Measurements from ENCODE around the gene SLC9A5.

The SLC9A5 gene

GRCh38 chr16:67237396-67238277, 11.1 kb upstream of the SLC9A5 start:
- intact Hi-C loops (cut with DNase I), result no loop called here
- DNase-seq, result peak in 3 of 10 donors; percentile 55 to 79 (median 58)

GRCh38 chr16:67238278-67238575, 10.6 kb upstream of the SLC9A5 start:
- peak in 1 of 10 donors; percentile 39 for DNase-seq
- intact Hi-C loops (cut with DNase I), result no loop called here

GRCh38 chr16:67238806-67239470, 9.8 kb upstream of the SLC9A5 start:
- intact Hi-C loops (cut with DNase I), result no loop called here
- DNase-seq, result peak in 3 of 10 donors; percentile 42 to 66 (median 50)

GRCh38 chr16:67240506-67240905, 8.3 kb upstream of the SLC9A5 start:
- intact Hi-C loops (cut with DNase I), result no loop called here
- peak in 3 of 10 donors; percentile 0 to 41 (median 36) for DNase-seq

GRCh38 chr16:67241008-67241900, 7.5 kb upstream of the SLC9A5 start:
- intact Hi-C loops (cut with DNase I), result no loop called here
- peak in 3 of 10 donors; percentile 70 to 77 (median 71) for DNase-seq

- DNase-seq, result peak in 3 of 10 donors; percentile 24 to 73 (median 45)
- intact Hi-C loops (cut with DNase I), result no loop called here
Observed at GRCh38 chr16:67242138-67242730, 6.5 kb upstream of the SLC9A5 start.

GRCh38 chr16:67243481-67243880, 5.3 kb upstream of the SLC9A5 start:
- peak in 3 of 10 donors; percentile 45 to 70 (median 47) for DNase-seq
- intact Hi-C loops (cut with DNase I), result no loop called here

GRCh38 chr16:67244387-67245185, 4.2 kb upstream of the SLC9A5 start:
- intact Hi-C loops (cut with DNase I), result no loop called here
- DNase-seq, result peak in 6 of 10 donors; percentile 26 to 88 (median 54)

- intact Hi-C loops (cut with DNase I), result no loop called here
- peak in 3 of 10 donors; percentile 12 to 47 (median 35) for DNase-seq
Observed at GRCh38 chr16:67245186-67245585, 3.6 kb upstream of the SLC9A5 start.

- peak in 1 of 10 donors; percentile 1 for DNase-seq
- intact Hi-C loops (cut with DNase I), result no loop called here
Observed at GRCh38 chr16:67245674-67246080, 3.1 kb upstream of the SLC9A5 start.

GRCh38 chr16:67246081-67246755, 2.6 kb upstream of the SLC9A5 start:
- peak; percentile 44 to 92 (median 58) for DNase-seq
- intact Hi-C loops (cut with DNase I), result no loop called here

GRCh38 chr16:67246756-67247191, 2.0 kb upstream of the SLC9A5 start:
- DNase-seq, result peak in 2 of 10 donors; percentile 80 to 81
- intact Hi-C loops (cut with DNase I), result no loop called here

- peak; percentile 89 to 99 (median 96) for DNase-seq
- intact Hi-C loops (cut with DNase I), result no loop called here
Observed at GRCh38 chr16:67247192-67248072, 1.3 kb upstream of the SLC9A5 start, which contains the start of gene FHOD1. Gene FHOD1 (minus strand): TSS chr16:67247481. CDS start chr16:67247410, 71 bp downstream.

GRCh38 chr16:67248073-67248400, 742 bp upstream of the SLC9A5 start:
- intact Hi-C loops (cut with DNase I), result no loop called here
- DNase-seq, result no peak

GRCh38 chr16:67249178-67250044, 632 bp downstream of the SLC9A5 start:
- peak in 2 of 10 donors; percentile 74 for DNase-seq
- intact Hi-C loops (cut with DNase I), result no loop called here

GRCh38 chr16:67250045-67250327, 1.2 kb downstream of the SLC9A5 start:
- peak in 2 of 10 donors; percentile 46 to 53 for DNase-seq
- intact Hi-C loops (cut with DNase I), result no loop called here

All from posterior cingulate gyrus (tissue), 11 donors.